Hematopoietic multipotent progenitor cell treated with erythropoietin and hydrocortisone succinate and interleukin-3 and kit ligand, for 17 days (in vitro differentiated cells): ENCODE measurements around the gene MRPL45.
"Not testable (repeated sequence)": the region's sequence is repeated elsewhere in the genome, so short reads cannot be mapped to it uniquely, and the experiment has no call there.

Experiments used
- DNase-seq: peaks from one replicate; pipeline ENCODE4 v3.0.0-alpha.2; 2015; ENCODE audit warnings: low spot score

MRPL45 gene

DNA sequence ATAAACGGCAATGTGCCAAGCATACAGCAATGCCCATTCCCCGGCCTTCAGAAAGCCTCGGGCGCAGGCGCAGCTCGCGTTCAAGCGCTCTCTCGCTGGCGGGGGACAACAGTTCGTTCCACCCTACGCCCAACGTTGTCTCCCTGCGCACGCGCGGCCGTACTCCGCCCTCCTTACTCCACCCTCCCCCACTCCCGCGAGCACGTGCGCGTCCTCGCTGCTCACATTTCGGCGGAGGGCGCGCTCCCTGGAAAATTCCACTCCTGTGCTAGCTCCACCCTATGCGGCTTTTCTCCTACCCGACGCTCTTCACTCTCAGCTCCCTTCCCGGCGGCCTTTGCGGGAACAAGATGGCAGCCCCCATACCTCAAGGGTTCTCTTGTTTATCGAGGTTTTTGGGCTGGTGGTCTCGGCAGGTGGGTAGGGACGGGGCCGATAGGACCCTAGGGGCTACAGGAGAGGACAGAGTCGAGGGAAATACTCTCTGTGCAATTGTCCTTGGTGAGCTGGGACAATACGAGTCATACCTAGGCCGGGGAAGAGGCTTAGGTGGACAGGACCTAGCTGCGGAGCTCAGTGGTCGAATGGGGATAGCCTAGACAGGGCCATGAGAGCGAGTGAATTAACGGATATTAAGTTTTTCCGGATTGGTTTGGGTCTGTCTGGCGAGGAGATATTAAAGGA is at the start of gene MRPL45:
Gene MRPL45 (plus strand): TSS at position 335 of the 684 bp plus-strand sequence. CDS start 16 bp downstream, at position 351.
- peak; percentile 97 for DNase-seq

DNA sequence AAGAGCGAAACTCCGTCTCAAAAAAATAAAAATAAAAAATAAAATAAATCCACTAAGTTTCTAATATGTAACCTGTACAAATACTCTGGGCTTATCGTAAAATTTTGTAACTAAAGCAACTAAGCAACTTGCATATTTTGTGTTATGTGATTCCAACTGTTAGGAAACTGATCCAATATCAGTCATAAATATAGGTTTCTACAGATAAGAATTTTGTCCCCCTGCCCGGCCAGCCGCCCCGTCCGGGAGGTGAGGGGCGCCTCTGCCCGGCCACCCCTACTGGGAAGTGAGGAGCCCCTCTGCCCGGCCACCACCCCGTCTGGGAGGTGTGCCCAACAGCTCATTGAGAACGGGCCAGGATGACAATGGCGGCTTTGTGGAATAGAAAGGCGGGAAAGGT is 43.8 kb upstream of the MRPL45 start:
- not testable (repeated sequence) for DNase-seq

DNA sequence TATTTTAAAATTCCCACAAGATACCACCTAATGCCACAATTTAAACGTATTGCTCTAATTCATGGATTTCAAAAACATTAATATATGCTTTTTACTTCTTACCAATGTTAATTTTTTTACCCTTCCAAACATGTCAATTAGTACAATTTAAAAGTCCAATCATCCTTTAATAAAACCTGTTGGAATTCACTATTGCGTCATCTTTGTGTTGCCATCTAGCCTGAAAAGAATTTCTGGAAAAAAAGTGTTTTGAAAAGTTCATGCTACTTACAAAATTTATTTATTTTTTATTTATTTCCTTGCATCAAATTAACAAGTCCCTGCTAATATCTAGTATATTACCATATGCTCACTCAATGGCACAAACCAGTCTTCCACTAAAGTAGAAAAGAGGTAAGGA is 42.6 kb upstream of the MRPL45 start:
- not testable (repeated sequence) for DNase-seq

DNA sequence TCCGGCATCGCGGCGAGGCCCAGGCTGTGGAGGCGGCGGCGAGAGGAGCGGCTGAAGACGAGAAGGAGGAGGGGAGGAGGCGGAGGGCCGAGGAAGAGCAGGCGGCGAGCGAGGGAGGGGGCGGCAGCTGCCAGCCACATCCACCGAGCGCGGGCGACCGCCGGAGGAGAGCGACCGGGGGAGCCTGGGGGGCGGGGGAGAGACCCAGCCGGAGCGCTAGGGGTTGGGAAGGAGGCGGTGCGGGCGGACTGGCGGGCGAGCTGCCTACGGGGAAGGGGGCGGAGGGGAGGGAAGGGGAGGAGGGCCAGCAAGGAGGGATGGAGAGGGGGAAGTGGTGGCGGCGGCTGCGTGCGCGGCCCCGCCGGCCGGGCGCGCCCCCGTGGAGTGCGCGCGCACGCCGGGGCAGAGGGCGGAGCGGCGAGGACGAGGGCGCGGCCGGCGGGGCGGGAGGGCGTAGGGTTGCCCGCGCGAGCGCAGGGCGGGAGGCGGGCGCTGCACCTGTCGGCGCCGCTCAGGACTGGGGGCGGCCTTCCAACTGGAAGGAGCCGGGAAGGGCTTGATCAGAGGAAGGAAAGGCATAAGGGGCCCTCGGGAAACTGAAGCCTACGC is 39.9 kb upstream of the MRPL45 start:
- DNase-seq = peak; percentile 76

DNA sequence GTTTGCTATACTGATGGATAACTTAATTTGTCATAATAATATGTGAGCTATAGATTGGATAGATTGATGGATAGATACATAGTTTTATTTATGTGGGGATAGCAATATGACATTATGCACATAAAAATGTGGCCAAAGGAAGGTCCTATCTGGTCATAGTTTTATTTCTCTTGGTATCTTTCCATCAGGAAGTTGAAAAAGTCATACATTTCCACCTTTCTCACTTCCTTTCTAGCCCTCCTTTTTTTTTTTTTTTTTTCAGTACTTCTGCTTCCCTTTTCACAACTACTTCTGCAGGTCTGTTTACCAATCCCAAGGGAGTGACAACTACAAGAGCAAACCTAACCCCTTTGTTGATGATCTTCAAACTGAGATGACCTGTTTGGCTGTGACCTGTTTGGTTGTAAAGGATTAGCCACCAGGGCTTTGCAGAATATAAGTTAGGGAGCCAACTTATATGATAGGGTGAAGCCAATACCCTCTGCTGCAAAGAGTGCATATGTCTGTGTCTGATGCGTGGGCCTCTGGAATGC is 30.9 kb upstream of the MRPL45 start:
- not testable (repeated sequence) for DNase-seq

DNA sequence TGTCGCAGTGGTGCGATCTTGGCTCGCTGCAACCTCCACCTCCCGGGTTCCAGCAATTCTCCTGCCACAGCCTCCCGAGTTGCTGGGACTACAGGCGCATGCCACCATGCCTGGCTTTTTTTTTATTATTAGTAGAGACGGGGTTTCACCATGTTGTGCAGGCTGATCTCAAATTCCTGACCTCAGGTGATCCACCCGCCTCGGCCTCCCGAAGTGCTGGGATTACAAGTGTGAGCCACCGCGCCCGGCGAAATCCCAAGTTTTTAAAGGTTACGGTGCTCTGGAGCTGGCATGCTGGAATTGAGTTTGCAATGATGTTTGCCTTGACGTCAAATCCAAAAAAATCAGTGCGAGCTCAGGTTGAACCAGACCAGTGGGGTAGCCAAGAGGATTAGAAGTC is 30.4 kb upstream of the MRPL45 start:
- not testable (repeated sequence) for DNase-seq

DNA sequence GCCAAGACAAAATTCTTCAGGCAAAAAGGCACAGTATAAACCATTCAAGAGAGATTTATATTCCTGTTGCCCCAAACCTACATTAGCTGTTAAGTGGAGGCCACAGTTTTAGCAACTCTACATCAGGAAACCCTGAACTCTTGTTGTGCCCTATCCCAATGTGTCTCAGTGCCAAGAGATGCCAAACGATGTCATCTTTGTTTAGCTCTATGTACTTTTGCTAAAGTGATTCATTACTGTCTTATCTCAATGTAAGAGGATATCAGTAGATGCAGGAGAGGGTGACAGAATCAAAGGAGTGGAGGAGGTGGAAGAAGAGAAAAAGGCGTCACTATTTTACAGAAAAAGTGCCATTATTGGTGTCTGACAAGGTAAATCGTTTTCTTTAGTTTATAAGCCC is 28.8 kb upstream of the MRPL45 start:
- DNase-seq = not testable (repeated sequence)

DNA sequence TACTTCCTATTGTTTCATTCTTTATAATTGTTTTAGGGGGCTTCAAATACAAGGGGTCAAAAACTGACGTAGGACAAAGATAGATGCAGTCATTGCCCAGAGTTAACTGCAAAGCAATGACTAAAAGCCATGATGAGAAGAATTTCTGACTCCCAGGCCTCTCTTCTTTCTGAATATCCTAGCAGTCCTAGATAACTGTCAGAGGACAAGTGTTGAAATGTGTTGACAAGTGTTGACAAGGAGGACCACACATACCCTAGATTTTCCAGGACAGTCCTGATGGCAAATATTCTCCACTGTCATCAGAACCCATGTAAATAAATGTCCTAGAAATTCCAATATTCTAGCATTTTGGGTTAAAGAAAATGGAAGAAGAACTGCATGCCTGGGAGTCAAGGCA is 27.9 kb upstream of the MRPL45 start:
- DNase-seq = not testable (repeated sequence)

DNA sequence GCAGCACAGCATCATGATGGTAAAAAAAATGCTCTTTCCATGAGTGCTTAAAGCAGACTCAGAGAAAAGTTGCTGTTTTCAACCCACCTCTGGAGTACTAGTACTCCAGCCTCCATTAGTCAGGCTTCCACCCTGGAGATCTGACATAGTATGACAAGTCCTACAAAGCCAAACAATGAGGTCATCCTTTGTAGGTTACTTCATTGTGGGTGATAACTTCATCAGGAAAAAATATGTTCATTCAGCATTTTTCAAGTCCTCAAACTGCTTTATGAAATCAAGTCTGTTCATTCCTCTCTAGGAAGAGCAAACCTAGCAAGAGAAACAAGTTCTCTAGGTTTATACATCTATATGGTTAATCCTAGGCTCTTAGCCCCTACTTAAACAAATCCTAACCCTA is 27.4 kb upstream of the MRPL45 start:
- DNase-seq = not testable (repeated sequence)

DNA sequence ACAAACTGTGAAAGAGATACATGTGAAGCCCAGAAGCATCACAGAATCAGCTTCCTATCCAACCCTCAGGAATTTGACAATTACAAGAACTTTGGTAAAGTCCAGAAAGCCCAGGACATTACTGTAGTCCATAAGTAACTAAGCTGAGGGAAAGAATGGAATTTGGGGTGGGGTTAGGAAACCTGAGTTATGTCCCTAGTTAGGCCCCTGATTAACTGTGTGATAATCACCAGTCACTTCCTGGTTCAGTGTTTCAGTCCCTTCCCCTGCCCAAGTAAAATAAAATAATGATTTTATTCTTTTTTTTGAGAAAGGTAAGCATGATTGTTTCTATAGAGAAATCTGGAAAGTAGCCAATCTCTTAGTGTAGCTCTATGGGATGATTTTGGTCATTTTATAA is 11.0 kb upstream of the MRPL45 start:
- DNase-seq = not testable (repeated sequence)

DNA sequence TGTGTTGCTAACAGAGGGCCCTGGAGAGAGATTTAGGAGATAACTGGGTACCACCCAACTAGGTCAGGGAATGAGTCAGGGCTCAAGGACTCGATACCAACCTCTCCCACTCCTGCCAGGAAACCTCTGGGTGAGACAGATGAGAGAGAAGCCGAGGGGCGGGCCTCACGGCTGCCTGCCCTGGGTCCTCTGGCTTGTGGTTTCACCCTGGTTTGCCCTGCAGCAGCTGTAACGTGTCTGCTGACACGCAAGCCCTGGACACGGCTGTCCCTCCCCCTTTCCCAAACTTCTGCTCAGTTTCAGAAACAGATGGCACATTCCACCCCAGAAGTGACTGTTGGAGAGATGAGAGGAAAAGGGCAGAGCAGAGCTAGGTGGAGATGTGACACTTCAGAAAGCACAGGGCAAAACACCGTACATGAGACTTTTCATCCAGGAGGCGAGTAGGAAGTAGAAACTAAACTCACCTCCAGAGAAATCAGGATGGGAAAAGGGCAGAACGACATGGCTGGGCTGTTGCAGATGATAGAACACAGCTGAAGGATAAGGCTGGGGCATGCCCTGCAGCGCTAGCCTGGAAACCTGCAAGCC is 10.4 kb upstream of the MRPL45 start:
- not testable (repeated sequence) for DNase-seq

DNA sequence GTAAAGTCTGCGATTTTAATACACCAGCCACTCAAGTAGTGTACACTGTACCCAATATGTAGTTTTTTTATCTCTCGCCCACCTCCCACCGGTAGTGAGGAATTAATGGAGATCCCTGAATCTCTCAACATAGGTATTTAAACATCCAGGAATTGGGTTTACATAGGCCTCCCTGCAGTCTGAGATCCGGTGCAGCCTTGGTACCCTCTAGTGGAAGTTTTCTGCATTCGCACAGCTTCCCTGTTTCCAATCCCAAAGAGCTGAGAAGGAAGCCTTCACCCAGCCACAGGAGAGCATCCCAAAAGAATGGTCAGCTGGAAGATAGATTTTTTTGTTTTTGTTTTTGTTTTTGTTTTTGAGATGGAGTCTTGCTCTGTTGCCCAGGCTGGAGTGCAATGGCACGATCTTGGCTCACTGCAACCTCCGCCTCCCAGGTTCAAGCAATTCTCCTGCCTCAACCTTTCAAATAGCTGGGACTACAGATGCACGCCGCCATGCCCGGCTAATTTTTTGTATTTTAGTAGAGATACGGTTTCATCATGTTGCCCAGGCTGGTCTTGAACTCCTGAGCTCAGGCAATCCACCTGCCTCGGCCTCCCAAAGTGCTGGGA is 8.6 kb upstream of the MRPL45 start:
- DNase-seq = not testable (repeated sequence)

DNA sequence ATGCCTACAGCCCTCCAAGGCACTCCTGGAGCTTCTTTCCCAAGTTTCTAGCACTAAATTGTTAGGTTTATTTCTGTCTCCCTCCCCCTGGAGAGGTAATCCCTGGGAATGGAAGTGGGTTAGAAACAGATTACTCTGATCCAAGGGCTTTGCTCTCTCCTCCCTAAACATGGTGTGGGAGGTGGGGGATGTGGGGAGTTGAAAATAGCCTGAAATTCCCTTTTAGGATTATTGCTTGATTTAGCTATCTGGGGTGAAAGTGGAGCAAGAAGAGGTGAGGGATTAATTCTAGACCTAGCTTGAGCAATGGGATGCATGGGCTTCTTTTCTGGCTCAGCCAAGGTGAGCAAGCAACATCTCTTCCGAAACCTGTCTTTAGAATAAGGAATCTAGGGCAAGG is 7.2 kb upstream of the MRPL45 start:
- not testable (repeated sequence) for DNase-seq

DNA sequence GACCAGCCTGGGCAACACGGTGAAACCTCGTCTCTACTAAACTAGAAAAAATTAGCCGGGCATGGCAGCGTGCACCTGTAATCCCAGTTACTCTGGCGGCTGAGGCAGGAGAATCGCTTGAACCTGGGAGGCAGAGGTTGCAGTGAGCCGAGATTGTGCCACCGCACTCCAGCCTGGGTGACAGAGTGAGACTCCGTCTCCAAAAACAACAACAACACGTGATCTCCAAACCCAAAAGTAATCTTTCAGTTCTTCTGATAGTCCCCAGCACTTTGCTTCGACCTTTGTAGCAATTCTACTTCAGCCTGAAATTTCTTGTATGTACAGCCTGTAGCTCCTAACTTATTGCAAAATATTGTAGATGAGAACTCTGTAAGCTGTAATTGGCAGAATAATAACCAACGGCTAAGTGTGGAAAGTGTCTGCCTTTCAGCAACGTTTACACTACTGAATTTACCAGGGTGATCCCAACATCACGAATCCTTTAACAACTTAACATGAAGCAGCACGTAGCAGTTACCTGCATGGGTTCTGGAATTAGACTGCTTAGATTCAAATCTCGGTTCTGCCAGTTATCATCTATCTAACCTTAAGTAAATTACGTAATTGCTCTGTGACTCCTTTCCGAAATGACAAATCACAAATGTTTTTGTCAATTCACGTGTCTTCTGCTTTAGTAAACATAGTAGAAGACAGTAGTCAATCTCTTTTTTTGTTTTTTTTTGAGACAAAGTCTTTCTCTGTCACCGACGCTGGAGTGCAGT is 1.2 kb upstream of the MRPL45 start:
- not testable (repeated sequence) for DNase-seq

DNA sequence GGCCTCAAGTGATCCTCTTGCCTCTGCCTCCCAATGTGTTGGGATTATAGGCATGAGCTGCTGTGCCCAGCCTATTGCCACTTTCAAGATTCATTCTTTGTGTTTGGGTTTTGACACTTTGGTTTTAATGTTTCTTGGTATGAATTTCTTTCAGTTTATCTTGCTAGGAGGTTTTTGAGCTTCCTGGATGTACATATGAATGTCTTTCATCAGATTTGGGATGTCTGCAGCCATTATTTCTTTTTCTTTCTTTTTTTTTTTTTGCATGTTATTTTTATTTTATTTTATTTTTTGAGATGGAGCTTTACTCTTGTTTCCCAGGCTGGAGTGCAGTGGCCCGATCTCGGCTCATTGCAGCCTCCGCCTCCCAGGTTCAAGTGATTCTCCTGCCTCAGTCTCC is 18.5 kb downstream of the MRPL45 start:
- DNase-seq = no peak

DNA sequence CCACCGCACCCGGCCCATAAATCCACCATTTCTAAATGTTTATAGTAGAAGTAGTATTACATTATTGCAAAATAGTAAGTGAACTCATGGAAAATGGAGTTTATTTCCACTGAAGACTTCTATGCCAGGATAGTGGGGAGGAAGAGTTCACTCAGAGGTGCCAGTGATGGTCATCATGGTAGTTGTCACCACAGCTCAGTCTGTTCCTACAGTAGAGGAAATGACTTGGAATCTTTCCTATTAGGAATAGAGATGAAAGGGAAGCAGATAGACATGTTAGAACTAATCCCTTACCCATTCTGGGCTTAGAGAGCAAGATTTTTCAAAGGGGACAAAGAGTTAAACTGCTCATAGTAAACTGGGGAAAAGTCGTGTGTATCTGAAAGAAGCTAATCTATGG is 20.1 kb downstream of the MRPL45 start:
- no peak for DNase-seq

DNA sequence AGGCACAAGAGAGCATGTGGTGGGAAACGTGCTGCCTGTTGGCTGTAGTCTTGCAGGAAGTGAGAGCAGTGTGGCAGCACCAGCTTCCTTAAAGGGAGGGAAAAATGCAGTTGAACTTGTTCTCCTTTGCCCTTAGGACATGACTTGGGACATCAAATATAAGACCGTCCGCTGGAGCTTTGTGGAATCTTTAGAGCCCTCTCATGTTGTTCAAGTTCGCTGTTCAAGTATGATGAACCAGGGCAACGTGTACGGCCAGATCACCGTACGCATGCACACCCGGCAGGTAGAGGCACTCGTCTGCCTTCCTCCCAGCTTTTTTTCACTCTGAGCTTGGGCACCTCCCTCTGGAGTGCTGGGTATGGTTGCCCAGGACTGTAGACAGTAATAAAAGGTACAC is 23.5 kb downstream of the MRPL45 start:
- no peak for DNase-seq

DNA sequence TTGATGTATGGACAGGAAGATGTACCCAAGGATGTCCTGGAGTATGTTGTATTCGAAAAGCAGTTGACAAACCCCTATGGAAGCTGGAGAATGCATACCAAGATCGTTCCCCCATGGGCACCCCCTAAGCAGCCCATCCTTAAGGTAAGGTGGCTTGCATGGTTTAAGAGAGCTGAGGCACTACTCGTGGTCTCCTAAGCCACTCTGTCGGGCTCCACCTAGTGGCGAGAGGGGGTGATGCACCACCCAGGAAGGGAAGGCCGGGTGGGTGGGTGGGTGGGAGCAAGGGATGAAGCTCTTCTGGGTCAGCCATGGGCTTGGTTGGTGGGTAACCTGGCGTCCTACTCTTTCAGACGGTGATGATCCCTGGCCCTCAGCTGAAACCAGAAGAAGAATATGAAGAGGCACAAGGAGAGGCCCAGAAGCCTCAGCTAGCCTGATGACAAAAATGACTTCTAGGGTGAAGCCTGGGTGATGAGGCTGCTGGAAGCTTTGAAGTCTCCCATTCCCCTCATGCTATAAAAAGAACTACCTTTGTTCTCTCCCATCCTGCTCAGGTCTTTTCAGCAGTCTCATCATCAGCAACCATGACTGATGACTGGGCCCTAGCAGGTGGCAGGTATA is 25.3 kb downstream of the MRPL45 start:
- peak; percentile 74 for DNase-seq

DNA sequence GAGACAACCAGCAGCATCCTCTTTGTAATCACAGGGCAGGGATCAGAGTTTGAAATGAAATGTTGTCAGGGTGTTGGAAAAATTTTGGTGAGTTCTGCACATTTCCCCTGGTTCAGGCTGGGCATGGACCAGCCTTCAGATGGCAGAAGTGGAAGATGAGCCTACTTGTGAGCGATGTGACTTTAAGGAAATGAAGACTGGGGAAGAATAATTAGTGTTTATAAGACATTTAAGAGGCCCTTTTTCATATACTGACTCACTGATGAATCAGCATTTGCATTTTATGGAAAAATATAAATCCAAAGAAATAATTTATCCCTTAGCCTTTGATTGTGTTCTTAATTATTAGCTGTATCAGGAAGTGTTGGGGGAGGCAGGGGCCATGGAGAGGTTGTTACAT is 25.9 kb downstream of the MRPL45 start:
- no peak for DNase-seq

DNA sequence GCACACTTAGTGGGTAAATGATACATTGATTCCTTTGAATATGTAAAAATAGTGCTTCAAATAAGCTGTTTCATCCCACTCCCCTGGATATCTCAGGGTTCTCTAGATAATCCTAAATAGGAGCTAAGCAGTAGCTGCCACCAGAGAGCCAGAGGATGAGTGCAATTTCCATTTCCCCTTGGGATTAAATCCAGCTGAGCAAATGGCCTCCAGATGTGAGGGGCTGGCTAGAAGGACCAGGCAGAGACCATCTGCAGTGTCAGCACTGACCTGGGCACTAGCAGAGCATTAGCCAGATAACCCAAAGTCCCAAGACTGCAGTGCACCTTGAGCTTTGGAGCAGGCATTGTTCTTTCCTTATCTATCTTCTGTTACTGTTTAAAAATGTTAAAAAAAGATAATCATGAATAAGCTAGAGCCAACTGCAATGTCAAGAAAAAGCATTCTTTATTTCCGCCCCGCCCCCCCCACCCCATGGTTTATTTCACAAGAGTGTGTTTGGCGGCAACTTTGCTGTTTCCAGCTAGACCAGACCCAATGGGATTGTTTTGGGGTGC is 27.3 kb downstream of the MRPL45 start:
- DNase-seq = no peak

DNA sequence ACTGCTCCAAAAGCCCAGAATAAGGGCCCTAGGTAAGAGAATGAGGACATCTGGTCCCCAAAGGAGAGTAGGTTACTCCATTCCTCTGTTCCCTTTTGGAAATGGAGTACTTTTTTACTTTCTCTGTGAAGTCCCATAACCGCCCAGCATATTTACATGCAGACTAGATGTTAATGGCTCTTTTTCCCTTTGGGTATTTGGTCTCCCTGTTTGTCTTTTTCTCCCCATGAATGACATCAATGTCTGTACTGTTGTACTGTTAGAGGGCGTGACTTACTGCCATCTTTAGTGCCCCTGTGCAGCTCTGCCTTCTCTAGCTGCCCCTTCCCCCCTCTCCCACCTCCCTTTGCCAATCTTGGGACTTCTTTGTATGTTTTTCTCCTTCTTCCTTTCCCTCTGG is 27.8 kb downstream of the MRPL45 start:
- DNase-seq = no peak
